Stomach (tissue), 9 donors: ENCODE data around the gene DPYD. TPM values are rescaled to one million over a fixed set of nuclear protein-coding genes. Genes with fewer than 3 reads are reported as not detected.

ENCODE experiments used
- DNase-seq, 2 donors: peaks; one replicate each; pipeline versions ENCODE4 v3.0.0 to v3.0.0-alpha.2; 2013 to 2019
- H3K27ac ChIP-seq, 5 donors: fragments of 200-600 bp in 4 of 5; sonication (generic) in 4 of 5; one replicate each; pipeline ENCODE4 v1.5.1; 2013 to 2019; ENCODE audit warnings: mild to moderate bottlenecking in 1 of 5, moderate library complexity in 1 of 5
- H3K27me3 ChIP-seq, 3 donors: fragments of 200-600 bp; sonication (generic); one replicate each; pipeline ENCODE4 v1.5.1; 2017 to 2019; ENCODE audit warnings: mixed run types in 1 of 3
- H3K36me3 ChIP-seq, 4 donors: fragments of 200-600 bp; sonication (generic); 1 replicate in 3 of 4; 2 replicates in 1 of 4; pipeline ENCODE4 v1.5.1; 2016 to 2019
- H3K4me1 ChIP-seq, 4 donors: fragments of 200-600 bp; sonication (generic); one replicate each; pipeline ENCODE4 v1.5.1; 2016 to 2019
- H3K4me3 ChIP-seq, 4 donors: fragments of 200-600 bp; sonication (generic) in 3 of 4; one replicate each; pipeline ENCODE4 v1.5.1; 2016 to 2019; ENCODE audit warnings: mild to moderate bottlenecking in 1 of 4
- H3K9me3 ChIP-seq, 4 donors: fragments of 200-600 bp; sonication (generic); one replicate each; pipeline ENCODE4 v1.5.1; 2016 to 2019
- CTCF ChIP-seq, 7 experiments: fragments of 450-650 bp in 4 of 7; fragments of 200-600 bp in 3 of 7; sonication (generic) in 3 of 7; IDR thresholded peaks; one replicate each; pipeline ENCODE4 v1.5.1; 2016 to 2019; ENCODE audit warnings: antibody characterized with exemption in 7 of 7, control low read depth in 2 of 7, mild to moderate bottlenecking in 1 of 7
- EP300 ChIP-seq: sonication (generic); formaldehyde crosslinking; IDR thresholded peaks from one replicate; pipeline ENCODE4 v1.6.1; 2017; ENCODE audit warnings: antibody characterized with exemption
- POLR2A ChIP-seq, 4 donors: fragments of 450-650 bp; IDR thresholded peaks; one replicate each; pipeline ENCODE4 v1.6.1; 2016; ENCODE audit warnings: antibody characterized with exemption in 4 of 4, control low read depth in 2 of 4, mild to moderate bottlenecking in 1 of 4, moderate library complexity in 1 of 4
- POLR2AphosphoS5 ChIP-seq, 3 donors: sonication (generic); formaldehyde crosslinking; IDR thresholded peaks; one replicate each; pipeline ENCODE4 v1.6.1; 2016; ENCODE audit warnings: antibody characterized with exemption in 3 of 3
- WGBS, 5 donors: extraction: QIAGEN DNeasy Blood & Tissue Kit in 3 of 5; methylation state at CpG; one replicate each; pipeline versions ENCODE4 v1.1.5 to v1.1.7; 2013 to 2018; 5-methylcytosine and 5-hydroxymethylcytosine counted together
- intact Hi-C: fragments of 100-400 bp; cut with DNase I; formaldehyde crosslinking; loops from one replicate; pipeline ENCODE4 v1.15.1; 2023; ENCODE audit warnings: low total_unique reads
- polyA plus RNA-seq, 3 donors: library from polyadenylated mRNA; stranded (reverse); fragments of 200-250 nt; gene quantifications; one replicate each; pipeline ENCODE4 v1.2.3, GENCODE V29; 2013
- total RNA-seq, 5 donors: library from RNA; depleted of rRNA; stranded (reverse); fragments of >200 nt; gene quantifications; one replicate each; pipeline versions ENCODE4 v1.1.0 to v1.2.3, GENCODE V29; 2014 to 2016
- donor health status: healthy with polysubstance abuse.
- donor health status: Bipolar disorder and iron deficiency.
- donor health status: healthy.

Gene DPYD
- total and polyA plus RNA-seq, 8 donors: 7.5 to 58.2 (median 18.2) TPM

DNA sequence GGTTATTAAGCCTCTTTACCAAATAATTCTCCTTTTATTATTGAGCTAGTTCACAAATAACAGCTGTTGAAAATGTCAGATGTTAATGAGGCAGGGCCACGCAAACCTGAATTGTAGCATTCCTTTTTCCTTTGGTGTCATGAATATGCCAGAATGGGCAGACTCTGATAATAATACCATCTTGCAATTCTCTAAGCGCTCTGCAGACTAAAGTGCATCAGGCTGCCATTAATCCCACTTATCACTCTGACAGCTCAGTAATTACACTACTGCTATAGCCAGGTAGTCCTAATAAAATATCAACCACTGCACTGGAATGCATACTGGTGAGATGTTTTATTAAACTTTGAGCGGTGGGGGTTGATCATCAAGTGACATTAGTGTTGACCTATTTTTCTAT, 177.7 kb downstream of the DPYD start:
- Histone ChIP-seq H3K4me1 (no peaks in the 10 kb centered on the region), H3K27ac (no peak overlapping the region), H3K36me3 (no peaks in the 10 kb centered on the region), H3K9me3 (no peaks in the 10 kb centered on the region), H3K27me3 (no peaks in the 10 kb centered on the region), H3K4me3 (no peak overlapping the region)
- peak in 1 of 2 donors; percentile 11 for DNase-seq
- TF ChIP-seq POLR2A (IDR thresholded peaks at IDR 0.05) (no peak), EP300 (no peak), POLR2AphosphoS5 (IDR thresholded peaks at IDR 0.05) (no peak), CTCF (IDR thresholded peaks at IDR 0.05) (no peak)
- intact Hi-C loops: no loop called here
- WGBS, 5 donors: 87 to 96% (median 94%) methylated on average over 3 of the region's 3 CpGs

DNA sequence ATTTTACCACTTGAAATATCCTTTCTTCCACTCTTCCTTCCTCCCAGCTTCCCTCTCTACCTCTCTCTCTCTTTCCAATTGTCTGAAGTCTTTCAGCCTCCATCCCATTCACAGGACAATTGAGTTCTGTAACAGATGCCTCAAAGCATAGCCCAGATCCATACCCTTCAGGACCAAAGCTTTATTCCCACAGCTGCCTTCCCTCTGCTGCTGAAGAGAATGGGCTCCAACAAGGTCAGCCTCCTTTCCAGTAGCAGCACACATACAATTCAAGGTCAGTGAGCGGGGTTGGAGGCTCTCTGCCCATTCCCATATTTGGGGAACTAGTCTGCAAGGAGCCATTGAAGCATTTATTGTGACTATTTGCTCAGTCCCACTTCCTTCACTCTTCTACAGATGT, 179.9 kb downstream of the DPYD start:
- no peak overlapping the region for H3K27ac ChIP-seq
- no peak overlapping the region for H3K4me3 ChIP-seq
- no peak for DNase-seq
- H3K4me1 ChIP-seq: no peaks in the 10 kb centered on the region
- TF ChIP-seq EP300: no peak
- TF ChIP-seq POLR2A (IDR thresholded peaks at IDR 0.05): no peak
- TF ChIP-seq POLR2AphosphoS5 (IDR thresholded peaks at IDR 0.05): no peak
- no peak for TF ChIP-seq CTCF (IDR thresholded peaks at IDR 0.05)
- intact Hi-C loops: no loop called here
- H3K9me3 ChIP-seq: no peaks in the 10 kb centered on the region
- 94 to 100% (median 97%) methylated on average over 1 of the region's 1 CpG for WGBS, 5 donors
- H3K36me3 ChIP-seq: no peaks in the 10 kb centered on the region
- no peaks in the 10 kb centered on the region for H3K27me3 ChIP-seq

DNA sequence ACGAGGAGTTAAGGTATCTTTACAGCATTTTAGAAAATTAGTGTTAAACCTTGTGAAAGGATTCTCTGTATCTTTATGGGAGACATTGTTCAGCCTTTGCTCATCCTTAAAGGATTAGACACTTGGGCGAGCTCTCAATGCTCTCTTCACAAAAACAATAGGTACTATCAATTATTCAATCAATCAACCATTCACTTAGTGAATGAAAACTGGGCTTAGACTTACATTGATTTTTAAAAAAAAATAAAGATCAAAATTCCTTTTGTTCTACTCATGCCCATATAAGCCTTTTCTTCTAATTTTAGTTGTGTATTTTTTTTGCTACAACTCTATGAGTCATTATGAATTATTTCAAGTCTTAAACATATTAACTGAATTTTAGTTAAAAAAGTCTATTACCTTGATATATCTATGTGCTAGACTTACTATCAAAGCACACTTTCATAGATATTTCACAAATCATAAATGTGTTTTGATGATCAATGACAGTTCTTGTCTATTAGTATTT, 181.2 kb downstream of the DPYD start:
- Histone ChIP-seq H3K4me1 (no peaks in the 10 kb centered on the region), H3K27me3 (no peaks in the 10 kb centered on the region), H3K4me3 (no peak overlapping the region), H3K9me3 (no peaks in the 10 kb centered on the region), H3K36me3 (no peaks in the 10 kb centered on the region), H3K27ac (no peak overlapping the region)
- DNase-seq: no peak
- 90 to 97% (median 94%) methylated on average over 2 of the region's 2 CpGs for WGBS, 5 donors
- intact Hi-C loops: no loop called here
- TF ChIP-seq POLR2AphosphoS5 (IDR thresholded peaks at IDR 0.05): no peak
- no peak for TF ChIP-seq POLR2A (IDR thresholded peaks at IDR 0.05)
- TF ChIP-seq EP300: no peak
- TF ChIP-seq CTCF (IDR thresholded peaks at IDR 0.05): no peak

DNA sequence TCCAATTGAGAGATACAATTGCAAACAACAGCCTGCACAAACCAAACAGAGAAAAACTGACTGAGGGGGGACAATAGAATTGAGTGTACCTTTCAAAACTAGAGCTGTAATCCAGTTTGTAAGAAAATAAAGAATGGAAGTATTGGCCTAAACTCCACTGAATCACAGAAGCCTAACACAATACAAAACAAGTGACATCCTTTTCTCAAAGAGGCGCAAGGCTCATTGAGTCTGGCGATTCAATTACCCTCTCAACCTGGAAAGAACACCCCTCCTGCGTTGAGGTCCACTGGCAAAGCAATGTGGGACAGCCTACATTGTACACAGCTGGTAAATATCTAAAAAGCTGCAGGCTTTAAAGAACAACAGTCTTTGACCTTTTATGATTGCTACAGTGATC, 182.6 kb downstream of the DPYD start:
- Histone ChIP-seq H3K27me3 (no peaks in the 10 kb centered on the region), H3K4me1 (no peaks in the 10 kb centered on the region), H3K4me3 (no peak overlapping the region), H3K9me3 (no peaks in the 10 kb centered on the region), H3K36me3 (no peaks in the 10 kb centered on the region), H3K27ac (no peak overlapping the region)
- WGBS, 5 donors: 89 to 94% (median 93%) methylated on average over 3 of the region's 3 CpGs
- intact Hi-C loops: no loop called here
- no peak for DNase-seq
- no peak for TF ChIP-seq CTCF (IDR thresholded peaks at IDR 0.05)
